GM13976 (cell line): ENCODE results near the gene H6PD.
A peak's percentile ranks its signal among the peaks of the same experiment; 100 is the strongest.

Source experiments
- DNase-seq: peaks from one replicate; pipeline ENCODE4 v3.0.0; 2012; ENCODE audit warnings: low spot score
- CTCF ChIP-seq: IDR thresholded peaks from 2 replicates; pipeline ENCODE4 v1.5.1; 2012; ENCODE audit warnings: borderline replicate concordance, mild to moderate bottlenecking; ENCODE audit not compliant: insufficient read depth; ENCODE audit errors: extremely low read depth, missing control alignments, control extremely low read depth
- in situ Hi-C: fragments of 300-500 bp; cut with MboI; formaldehyde crosslinking; loops from one replicate; pipeline ENCODE4 v1.12.0; 2022; ENCODE audit warnings: low sequenced_read_pairs, mixed read lengths, inconsistent platforms; ENCODE audit not compliant: unreplicated experiment

H6PD gene

DNA sequence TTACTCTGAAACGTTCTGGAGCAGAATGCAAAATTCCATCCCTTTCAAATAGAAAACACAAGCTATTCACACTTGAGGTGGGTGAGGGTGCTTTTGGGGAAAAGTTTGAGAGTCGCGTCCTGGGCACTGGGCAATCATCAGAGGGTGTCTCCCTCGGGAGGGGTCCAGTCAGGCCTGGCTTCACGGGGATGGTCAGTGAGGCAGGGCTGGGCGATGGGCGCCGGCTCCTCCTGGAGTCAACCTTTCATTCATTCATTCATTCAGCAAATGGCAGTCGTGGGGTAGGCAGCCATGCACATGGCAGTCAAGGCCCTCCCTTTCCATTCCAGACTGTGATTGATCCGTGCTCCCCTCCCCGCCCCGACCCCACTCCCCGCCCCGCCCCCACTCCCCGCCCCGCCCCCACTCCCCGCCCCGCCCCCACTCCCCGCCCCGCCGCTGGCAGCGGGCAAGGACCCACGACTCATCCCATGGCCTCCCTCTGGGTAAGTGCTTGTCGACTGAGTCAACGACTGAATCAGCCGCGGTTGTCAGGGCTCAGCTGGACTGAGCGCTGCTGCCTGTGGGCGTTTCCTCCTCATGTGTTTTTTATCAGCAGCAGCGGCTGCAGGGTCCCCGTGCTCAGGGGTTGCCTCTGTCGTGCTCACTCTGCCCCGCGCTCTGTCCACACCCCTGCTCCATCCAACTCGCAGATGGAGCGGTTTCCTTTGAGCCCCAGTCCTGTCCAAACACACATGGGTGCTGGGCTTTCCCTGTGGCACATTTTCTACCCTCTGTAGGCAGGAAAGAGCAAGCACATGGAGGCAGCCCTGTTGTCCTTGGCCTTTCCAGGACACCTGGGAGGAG is 45.7 kb downstream of the H6PD start:
- in situ Hi-C loops: loop anchor here (10.0 kb wide), 2 partner anchors 175 to 205 kb away; no protein-coding TSS in a partner anchor
- DNase-seq: peak; percentile 67
- no peak for TF ChIP-seq CTCF

DNA sequence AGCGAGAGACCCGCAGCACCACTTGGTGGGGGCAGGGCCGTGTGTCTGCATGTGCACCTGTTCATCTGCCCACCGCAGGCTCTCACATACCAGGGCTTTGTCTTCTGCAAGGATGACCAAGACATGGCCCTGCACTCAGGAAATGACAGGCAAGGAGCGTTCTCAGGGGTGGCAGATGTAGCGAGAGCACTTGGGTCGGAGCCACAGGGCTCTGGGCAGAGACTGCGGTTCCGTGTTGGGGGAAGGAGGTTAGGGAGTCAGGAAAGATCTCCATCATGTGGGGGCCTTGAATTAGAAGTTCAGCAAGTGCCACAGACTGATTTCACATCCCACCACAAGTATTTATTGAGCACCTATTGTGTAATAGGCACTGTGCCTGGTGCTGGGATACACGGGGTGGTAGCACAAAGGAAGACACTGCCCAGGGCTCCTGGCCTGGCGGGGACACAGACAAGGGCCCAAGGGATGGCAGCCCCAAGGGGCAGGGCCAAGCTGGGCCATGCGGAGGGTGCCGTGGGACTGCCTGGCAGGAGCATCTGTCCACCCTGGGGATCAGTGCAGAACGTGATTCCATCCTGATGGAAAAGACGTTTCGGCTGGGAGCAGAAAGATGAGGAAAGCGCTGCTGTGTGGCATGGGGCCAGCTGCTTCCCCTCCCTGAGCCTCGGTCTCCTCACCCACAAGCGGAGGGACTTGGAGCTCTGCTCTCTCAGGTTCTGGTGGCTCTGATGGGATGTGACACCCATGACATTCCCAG is 46.7 kb downstream of the H6PD start:
- in situ Hi-C loops: loop anchor here (10.0 kb wide), 2 partner anchors 174 to 204 kb away; no protein-coding TSS in a partner anchor
- peak; percentile 26 for DNase-seq
- TF ChIP-seq CTCF: no peak

DNA sequence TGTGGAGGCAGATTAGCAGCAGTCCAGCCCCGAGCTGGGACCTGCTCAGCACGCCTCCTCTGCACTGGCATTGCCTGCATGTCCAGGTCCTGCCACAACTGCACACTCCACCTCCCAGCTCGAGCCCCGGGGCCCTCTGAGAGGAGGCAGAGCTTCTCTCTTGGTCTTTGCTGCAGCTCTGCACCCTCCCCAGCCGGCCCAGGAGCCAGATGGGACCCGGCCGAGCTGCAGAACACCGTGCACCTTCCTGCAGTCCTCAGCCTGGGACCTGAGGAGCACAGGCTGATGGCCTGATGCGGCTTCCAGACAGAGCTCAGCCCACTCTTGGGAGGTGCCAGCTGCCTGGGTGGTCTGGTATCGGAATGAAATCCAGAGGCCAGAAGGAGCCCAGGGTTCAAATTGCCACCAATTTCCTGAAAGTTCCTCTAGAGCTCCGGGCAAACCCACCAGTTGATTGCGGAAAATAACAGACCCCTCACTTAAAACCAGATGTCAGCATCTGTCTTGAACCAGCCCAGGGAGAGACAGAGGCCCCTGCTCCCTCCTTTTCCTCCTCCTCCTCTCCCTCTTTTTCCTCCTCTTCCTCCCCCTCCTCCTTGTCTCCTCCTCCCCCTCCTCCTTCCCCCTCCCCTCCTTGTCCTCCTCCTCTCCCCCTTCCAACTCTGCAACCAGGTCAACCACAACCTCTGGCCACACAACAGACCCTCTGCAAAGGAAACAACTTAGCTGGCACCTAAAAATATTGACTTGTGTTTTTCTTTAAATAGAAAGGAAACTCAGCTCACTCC is 47.5 kb downstream of the H6PD start:
- no peak for TF ChIP-seq CTCF
- DNase-seq: no peak
- in situ Hi-C loops: loop anchor here (10.0 kb wide), 2 partner anchors 173 to 203 kb away; no protein-coding TSS in a partner anchor

- in situ Hi-C loops: loop anchor here (10.0 kb wide), 2 partner anchors 172 to 202 kb away; no protein-coding TSS in a partner anchor
- DNase-seq: no peak
- no peak for TF ChIP-seq CTCF
These were observed 48.1 kb downstream of the H6PD start for GRCh38 chr1:9282696-9282955.

DNA sequence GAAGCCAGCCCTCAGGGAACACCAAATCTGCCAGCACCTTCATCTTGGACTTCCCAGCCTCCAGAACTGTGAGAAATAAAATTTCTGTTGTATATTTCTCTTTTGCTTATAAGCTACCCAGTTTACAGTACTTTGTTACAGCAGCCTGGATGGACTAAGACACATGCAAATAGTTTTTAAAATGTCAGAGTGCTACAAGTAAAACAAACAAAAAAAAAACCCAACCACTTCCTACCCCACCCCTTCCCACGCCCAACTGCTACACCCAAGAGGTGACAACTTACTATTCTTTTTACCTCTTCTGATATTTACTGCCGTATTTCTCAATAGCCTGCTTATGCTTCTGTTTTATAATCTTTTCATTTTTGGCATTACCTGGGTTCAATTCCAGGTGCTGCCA is 49.5 kb downstream of the H6PD start:
- TF ChIP-seq CTCF: no peak
- in situ Hi-C loops: loop anchor here (10.0 kb wide), 2 partner anchors 171 to 201 kb away; no protein-coding TSS in a partner anchor
- DNase-seq: peak; percentile 38

- in situ Hi-C loops: loop anchor here (10.0 kb wide), 2 partner anchors 168 to 198 kb away; no protein-coding TSS in a partner anchor
- DNase-seq: no peak
- TF ChIP-seq CTCF: no peak
These were observed 52.0 kb downstream of the H6PD start for GRCh38 chr1:9286556-9286955.
